OCI-LY7 (cell line): ENCODE measurements around the gene NDOR1.

Source experiments
- EZH2phosphoT487 ChIP-seq: fragments of 200-600 bp; sonication (generic); IDR thresholded peaks from 2 replicates; pipeline ENCODE4 v1.6.1; 2018; ENCODE audit warnings: low read depth, borderline replicate concordance, mild to moderate bottlenecking, mixed run types, antibody characterized with exemption, low read length, moderate library complexity, mixed read lengths
- TF ChIP-seq, protein P1 (sequence below): fragments of 200-600 bp; sonication (generic); conservative IDR thresholded peaks from 2 replicates; pipeline ENCODE4 v1.5.1; 2014; ENCODE audit warnings: mild to moderate bottlenecking, antibody characterized with exemption, low read length, moderate library complexity, mixed read lengths

GRCh38 chr9:137234055-137234697 lies 28.7 kb downstream of the NDOR1 start:
- TF ChIP-seq, protein P1, sequence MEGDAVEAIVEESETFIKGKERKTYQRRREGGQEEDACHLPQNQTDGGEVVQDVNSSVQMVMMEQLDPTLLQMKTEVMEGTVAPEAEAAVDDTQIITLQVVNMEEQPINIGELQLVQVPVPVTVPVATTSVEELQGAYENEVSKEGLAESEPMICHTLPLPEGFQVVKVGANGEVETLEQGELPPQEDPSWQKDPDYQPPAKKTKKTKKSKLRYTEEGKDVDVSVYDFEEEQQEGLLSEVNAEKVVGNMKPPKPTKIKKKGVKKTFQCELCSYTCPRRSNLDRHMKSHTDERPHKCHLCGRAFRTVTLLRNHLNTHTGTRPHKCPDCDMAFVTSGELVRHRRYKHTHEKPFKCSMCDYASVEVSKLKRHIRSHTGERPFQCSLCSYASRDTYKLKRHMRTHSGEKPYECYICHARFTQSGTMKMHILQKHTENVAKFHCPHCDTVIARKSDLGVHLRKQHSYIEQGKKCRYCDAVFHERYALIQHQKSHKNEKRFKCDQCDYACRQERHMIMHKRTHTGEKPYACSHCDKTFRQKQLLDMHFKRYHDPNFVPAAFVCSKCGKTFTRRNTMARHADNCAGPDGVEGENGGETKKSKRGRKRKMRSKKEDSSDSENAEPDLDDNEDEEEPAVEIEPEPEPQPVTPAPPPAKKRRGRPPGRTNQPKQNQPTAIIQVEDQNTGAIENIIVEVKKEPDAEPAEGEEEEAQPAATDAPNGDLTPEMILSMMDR, result no peak
- TF ChIP-seq EZH2phosphoT487, result no peak
